ACHN (cell line): ENCODE results near the gene SLC35A1.
"Not testable (repeated sequence)": the region's sequence is repeated elsewhere in the genome, so short reads cannot be mapped to it uniquely, and the experiment has no call there.

Experiments used
- DNase-seq: peaks from one replicate; pipeline ENCODE4 v3.0.0-alpha.2; 2015
- in situ Hi-C: cut with HindIII; loops from 2 replicates; pipeline ENCODE4 v1.10.0; 2017; ENCODE audit warnings: low sequenced_read_pairs, low pct_ligation_motif_present, low pct_unique_long_range_greater_than_20kb

SLC35A1 gene, protein sequence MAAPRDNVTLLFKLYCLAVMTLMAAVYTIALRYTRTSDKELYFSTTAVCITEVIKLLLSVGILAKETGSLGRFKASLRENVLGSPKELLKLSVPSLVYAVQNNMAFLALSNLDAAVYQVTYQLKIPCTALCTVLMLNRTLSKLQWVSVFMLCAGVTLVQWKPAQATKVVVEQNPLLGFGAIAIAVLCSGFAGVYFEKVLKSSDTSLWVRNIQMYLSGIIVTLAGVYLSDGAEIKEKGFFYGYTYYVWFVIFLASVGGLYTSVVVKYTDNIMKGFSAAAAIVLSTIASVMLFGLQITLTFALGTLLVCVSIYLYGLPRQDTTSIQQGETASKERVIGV

DNA sequence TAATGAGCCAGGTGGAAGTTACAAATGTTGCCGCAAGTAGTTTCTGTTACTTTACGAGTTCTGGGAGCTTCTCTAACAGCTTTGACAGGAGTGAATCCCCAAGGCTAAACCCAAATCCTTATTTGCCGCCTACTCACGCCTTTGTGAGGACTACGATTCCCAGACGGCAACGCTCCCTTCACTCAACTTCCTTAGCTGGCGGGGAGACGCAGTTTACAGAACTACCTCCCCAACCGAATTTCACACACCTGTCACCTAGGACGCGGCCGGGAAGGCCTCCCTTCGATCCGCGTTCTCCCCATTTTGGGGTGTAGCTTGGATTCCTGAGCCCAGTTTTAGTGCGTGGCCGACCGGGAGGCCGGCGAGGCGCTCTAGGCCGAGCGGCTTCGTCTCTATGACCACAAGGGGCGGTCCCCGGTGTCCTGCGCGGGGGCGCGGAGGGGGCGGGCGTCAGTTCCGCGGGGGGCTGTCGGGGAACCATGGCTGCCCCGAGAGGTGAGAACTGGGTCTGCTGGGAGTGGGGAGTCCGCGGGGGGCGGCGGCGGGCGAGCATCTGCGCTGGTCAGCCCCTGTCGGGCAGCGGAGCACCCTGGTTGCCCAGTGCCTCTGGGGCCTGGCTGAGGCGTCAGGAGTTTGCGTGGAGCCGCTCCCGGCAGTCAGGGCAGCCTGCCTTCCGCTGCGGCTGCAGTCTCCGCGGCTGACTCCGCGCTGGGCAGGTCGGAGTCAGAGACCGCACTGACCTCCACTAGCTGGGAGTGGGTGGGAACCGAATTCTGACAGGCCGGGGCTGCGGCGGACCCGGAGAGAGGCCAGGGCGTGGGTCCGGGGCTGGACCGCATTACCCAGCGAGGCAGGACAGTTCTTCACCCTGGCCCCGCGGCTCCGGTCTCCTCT is at the start of gene SLC35A1:
Gene SLC35A1 (plus strand): TSS at position 450 of the 894 bp plus-strand sequence. CDS start 30 bp downstream, at position 480.
- in situ Hi-C loops = no loop called here
- DNase-seq = peak; percentile 67

DNA sequence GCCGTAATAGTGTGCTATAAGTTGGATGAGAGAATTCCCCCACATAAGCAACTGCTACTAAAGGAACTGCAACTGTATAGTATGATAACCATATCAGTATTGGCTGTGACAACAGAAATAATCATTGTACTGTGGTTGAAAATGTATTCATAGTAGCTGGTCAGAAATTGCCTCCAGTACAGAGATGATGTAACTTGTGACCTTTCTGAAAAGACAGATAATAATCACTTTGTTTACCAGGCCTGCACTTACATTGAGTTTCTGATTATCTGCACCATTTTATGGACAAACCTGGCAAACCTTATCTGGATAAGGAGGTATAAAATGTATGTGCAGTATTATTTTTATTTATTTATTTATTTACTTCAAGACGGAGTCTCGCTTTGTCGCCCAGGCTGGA is 46.0 kb upstream of the SLC35A1 start:
- no peak for DNase-seq
- in situ Hi-C loops = no loop called here

DNA sequence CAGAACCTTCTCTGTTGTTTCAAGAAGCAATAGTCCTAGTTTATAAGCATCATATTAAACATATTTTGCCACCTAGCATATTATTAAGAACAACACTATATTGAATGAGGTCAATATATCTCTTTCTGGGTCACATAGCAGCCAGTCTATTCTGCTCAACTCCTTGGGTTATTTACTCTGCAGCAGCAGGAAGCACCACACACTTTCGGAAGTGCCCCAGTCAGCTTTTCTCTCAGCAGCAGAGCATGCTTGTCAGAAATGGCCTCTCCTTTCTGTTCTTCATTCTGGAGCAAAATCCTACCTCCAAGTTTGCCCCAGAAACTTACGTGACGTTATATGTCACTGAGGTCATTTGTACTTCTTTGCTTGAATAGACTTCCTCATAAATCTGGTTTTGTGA is 42.3 kb upstream of the SLC35A1 start:
- DNase-seq = no peak
- in situ Hi-C loops = no loop called here

DNA sequence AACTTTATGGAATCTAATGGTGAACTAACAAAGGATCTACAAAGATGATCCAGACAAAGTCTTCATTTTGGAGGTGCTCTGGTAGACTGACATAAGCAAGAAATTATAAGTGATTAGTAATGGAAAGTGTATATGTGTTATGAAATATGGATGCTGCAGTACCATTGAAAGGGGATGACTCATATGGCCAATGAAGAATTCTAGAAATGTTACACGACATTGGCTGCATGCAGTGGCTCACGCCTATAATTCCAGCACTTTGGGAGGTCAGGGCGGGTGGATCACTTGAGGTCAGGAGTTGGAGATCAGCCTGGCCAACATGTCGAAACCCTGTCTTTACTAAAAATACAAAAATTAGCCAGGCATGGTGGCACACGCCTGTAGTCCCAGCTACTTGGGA is 41.5 kb upstream of the SLC35A1 start:
- DNase-seq = no peak

DNA sequence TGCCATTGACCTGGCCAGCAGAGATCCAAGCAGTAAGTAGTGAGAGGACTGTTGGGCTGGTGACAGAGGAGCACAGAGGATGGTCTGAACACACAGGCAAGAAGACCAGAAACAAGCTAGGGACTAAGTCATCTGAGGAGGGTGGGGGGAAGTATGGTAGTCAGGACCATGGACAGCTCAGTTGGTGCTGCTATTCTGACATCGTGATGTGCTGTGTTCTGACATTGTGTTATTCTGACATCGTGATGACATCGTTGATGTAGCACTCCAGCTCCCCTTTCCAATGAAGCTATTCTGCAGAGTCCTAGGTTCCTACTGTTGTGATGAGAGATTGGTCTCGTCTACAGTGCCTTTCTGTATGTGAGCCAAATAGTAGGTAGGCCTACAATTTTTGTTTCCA is 36.3 kb upstream of the SLC35A1 start:
- in situ Hi-C loops = no loop called here
- peak; percentile 70 for DNase-seq

More for the DNA sequence above, 41.5 kb upstream of the SLC35A1 start:
- in situ Hi-C loops = no loop called here

DNA sequence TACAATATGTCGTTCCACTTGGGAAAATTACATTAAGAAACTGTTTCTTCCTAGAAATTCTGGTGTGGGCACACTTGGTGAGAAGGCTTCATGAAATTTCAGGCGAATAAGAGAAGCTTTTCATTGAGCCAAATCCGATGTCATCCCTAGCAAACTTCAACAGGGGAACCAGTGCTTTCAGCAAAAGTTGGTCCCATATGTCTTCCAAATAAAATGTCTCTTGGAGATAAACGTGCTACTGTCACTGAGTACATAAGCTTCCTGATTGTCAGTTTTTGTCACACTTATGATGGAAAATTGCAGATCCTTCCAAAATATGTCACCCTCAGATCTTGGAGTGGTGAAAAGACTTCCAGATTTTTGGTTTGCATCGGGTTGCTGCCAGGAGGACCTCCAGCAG is 31.1 kb upstream of the SLC35A1 start:
- no peak for DNase-seq
- in situ Hi-C loops = no loop called here

DNA sequence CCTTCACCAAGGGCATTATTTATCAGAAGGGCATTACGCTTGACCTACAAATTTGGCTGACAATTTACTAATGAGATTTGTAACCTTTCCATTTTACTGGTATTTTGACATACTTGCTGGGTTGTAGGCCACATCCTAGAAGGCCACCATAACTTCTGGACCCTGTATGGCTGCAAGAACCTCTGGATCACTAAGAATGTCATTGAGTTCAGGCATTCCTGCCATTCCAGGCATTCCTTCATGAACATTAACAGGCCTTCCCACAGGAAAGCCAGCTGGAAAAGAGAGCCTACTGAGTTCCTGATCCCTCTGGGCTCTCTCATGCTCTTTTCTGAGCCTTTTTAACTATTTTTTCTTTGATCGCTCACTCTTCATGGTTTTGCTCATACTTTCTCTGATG is 28.4 kb upstream of the SLC35A1 start:
- peak; percentile 53 for DNase-seq
- in situ Hi-C loops = no loop called here

DNA sequence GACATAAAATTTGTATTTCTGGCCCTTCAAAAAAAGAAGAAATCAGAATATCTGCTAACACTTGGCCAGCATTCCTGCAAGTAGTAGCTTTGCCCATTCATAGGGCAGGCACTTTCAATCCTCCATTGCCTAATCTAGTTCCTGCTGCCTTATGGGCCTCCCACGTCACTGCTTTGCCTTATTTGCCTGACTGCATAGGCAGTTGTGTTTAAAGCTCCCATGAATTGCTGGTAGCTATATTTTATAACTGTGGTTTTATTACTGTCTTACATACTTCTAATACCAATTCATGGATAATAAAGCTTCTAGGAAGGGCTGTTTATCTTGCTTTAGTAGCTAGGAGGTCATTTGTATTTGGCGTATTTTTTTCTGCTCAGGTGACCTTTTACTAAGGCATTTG is 7.7 kb upstream of the SLC35A1 start:
- in situ Hi-C loops = no loop called here
- DNase-seq = no peak

DNA sequence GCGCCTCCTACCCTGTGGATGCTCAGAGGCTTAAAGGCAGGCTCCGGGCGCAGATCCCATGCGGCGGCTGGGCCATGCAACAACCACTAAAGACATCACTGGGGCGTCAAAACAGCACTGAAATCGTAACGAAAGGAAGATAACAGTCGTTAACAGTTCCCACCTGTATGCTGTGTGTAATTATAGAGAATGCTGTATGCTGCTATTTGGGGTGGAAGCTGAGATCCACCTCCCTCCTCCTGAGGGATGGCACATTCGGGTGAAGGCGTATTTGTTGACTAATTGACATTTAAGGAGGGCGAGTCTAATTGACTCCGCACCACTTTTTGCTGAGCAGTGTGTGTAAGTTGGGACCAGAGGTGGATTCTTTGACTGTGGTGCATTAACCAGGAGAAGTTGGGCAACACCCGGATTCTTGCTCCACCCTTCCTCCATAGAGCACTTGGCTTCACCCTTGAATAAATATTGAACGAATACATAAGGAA is 687 bp downstream of the SLC35A1 start:
- DNase-seq = peak; percentile 60
- in situ Hi-C loops = no loop called here

DNA sequence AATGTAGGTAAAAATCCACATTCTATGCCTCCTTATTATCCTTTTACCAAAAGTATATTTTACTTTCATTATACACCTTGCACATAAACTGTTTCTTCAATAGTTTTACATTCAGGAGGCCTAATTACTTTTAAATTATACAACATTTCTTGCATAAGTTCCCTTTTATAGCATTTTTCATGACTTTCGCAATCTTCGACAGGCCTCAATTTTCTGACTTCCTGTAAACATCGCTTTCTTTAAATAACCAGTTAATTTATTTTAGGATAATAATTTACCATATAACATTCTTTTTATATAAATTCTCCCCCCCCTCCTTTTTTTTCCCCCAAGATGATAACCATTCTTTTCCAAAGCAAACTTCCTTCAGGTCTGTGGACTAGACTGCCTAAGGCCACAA is 9.2 kb downstream of the SLC35A1 start:
- in situ Hi-C loops = no loop called here
- no peak for DNase-seq

DNA sequence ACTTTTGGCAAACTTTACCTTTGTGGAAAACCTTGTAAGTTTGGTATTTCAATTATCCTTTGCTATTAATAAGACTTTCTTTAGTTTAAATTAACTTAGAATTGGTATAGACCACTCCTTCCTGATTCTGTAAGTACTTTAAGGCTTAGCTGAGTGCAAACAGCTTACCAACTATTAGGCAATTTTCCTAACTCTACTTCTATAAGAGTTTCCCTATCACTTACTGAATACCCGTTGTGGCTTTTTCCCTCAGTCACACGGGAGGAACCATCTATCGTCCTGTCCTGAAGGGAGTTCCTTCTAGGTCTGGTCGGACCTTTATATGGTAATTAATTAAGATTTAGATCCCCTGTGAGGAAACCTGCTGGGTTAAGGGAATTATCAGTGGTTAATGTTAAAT is 9.6 kb downstream of the SLC35A1 start:
- in situ Hi-C loops = no loop called here
- DNase-seq = no peak

DNA sequence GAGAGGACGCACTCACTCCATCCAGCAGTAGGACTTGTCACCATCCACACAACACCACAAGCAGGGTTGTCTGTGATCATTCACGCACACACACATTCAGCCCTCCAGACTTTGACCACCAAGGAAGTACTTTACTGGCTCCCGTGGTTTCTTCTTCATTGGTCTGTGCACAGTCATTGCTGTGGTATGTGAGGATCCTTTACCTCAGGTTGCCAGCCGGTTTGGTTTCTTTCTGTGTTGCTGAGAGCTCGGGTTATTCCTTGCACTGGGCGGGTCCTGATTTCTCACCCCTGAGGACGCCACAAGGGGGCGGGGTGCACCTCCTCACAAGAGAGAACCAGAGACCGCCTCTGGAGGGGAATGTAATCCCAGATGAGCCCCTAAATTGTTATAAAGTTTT is 11.2 kb downstream of the SLC35A1 start:
- DNase-seq = peak; percentile 94
- in situ Hi-C loops = no loop called here

DNA sequence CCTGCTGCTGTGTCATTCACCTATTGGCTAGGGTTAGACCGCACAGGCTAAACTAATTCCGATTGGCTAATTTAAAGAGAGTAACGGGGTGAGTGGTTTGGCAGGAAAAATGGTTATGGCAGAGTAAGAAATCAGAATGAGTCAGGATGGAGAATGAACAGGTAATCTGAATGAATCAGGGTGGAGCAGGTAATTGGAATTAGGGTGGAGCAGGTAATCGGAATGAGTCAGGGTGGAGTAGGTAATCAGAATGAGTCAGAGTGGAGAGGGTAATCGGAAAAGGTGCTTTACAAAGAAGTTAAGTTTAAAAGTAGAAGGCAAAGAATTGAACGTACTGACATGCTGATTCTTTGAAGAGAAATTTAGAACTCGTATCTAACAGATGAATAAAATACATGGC is 11.7 kb downstream of the SLC35A1 start:
- no peak for DNase-seq
- in situ Hi-C loops = no loop called here

DNA sequence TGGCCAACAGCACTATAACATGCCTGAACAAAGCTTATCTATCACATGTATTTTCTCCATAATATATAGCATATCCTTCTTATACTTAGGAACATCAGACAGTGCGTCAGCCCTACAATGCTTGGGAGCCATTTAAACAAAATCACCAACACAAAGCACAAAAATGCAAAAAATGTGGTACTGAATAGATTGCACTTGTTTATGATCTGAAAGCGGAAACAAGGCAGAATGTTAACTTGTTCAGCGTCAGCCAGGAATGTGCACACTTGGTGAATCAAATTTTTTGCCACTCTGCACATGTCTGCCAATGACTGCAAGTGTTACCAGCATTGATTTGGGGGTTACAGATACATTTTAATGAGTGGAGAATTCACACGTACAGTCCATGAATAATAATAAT is 14.8 kb downstream of the SLC35A1 start:
- no peak for DNase-seq
- in situ Hi-C loops = no loop called here

DNA sequence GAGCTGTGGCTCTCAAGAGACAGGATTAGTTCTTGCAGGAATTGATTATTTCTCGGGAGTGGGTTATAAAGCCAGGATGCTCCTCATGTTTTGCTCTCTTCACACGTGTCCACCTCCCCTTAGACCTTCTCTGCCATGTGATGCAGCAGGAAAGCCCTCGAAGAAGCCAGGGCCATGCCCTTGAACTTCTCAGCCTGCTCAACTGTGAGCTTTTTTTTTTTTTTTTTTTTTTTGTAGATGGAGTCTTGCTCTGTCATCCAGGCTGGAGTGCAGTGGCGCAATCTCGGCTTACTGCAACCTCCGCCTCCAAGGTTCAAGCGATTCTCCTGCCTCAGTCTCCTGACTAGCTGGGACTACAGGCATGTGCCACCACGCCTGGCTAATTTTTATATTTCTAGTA is 16.6 kb downstream of the SLC35A1 start:
- in situ Hi-C loops, DNase-seq: not testable (repeated sequence)

DNA sequence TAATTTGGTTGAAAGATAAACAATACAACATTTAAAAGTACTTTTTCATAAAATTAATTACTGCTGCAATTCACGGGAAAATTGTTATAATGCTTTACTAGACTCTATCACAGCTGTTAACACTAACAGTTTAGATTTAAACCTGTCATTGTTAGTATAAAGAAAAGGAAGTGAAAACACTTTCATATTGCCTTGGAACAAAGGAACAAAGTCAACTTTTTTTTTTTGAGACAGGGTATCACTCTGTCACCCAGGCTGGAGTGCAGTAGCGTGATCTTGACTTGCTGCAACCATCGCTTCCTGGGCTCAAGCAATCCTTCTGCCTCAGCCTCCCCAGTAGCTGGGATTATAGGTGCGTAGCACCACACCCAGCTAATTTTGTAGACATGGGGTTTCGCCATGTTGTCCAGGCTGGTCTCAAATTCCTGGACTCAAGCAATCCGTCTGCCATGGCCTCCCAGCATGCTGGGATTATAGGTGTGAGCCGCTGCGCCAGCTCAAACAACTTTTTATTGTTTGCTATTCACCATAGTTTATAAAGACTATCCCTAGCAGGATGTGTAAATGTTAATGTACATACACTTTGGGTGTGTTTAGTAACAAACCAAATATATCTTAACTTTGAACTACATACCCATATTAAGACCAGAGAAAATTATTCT is 22.1 kb downstream of the SLC35A1 start:
- no peak for DNase-seq
- in situ Hi-C loops = no loop called here

DNA sequence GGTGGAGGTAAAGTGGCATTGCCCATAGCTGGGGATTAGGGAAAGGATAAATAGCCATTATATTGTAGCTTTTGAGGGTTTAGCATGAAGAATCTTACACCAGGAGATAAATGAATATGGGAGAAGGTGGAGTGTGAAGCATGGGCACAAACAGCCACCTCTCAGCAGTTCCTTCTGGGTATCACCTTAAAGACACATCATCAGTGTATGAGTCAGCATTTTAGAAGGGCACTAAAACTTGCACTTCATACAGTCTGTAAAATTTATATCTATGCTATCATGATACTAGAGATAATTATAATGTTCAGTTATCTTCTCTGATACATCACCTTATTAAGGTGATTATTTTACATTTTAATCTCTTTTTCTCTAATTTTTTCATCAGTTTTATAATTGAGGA is 25.3 kb downstream of the SLC35A1 start:
- in situ Hi-C loops = no loop called here
- DNase-seq = no peak

DNA sequence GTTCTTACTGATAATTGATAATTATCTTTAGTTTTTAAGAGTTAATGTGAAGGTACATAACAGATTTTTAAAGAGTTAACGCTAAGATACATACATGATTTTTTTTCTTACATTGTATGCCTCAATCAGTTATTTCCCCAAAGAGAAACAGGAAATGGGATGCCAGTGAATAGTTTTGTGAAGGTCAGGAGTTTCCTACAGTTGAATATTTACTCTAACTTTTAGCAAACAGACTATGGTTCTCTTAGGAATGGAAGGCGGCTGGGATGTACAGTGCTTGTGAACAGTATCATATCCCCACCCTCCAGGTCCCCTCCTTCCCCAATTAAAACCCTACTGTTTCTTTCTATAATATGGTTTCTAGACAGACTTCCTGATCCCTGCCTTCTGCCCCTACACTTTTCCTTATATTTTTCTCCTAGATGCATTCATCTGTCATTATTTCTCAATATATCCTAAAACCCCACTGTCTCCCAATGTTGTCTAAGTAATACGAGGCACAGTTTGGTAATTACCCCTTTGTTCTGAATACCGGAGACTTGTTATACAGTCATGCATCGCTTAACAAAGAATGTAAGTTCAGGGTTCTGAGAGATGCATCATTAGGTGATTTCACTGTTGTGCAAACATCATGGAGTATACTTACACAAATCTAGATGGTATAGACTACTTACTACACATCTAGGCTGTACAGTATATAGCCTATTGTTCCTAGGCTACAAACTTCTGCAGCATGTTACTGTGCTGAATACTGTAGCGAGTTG is 29.2 kb downstream of the SLC35A1 start:
- DNase-seq = peak; percentile 67
- in situ Hi-C loops = no loop called here
